Fibroblast of mammary gland (primary cell): ENCODE results near the gene MAP7.
A peak's percentile ranks its signal among the peaks of the same experiment; 100 is the strongest.

Source experiments
- DNase-seq: peaks from one replicate; pipeline ENCODE4 v3.0.0-alpha.2; 2010; ENCODE audit warnings: low read depth
- H3K4me3 ChIP-seq: 2 replicates; pipeline ENCODE4 v1.5.1; 2011; ENCODE audit warnings: low read depth, mild to moderate bottlenecking, low read length, moderate library complexity; ENCODE audit not compliant: control insufficient read depth
- CTCF ChIP-seq: conservative IDR thresholded peaks from 2 replicates; pipeline ENCODE4 v1.5.1; 2011; ENCODE audit warnings: low read depth, low read length, inconsistent platforms; ENCODE audit not compliant: control insufficient read depth, insufficient read depth

MAP7 gene

GRCh38 chr6:136331461-136331860, 218.8 kb downstream of the MAP7 start:
- TF ChIP-seq CTCF, result no peak

DNA sequence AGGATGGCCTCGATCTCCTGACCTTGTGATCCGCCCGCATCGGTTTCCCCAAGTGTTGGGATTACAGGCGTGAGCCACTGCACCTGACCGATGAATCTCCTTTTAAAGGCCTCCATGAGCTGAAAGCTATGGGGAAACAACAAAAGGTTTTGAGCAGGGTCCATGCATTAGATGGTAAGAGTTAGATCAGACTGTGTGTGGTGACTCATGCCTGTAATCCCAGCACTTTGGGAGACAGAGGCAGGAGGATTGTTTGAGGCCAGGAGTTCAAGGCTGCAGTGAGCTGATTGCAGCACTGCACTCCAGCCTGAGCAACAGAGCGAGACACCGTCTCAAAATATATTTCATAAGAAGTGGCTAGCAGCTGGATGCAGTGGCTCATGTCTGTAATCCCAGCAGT, 219.6 kb downstream of the MAP7 start:
- DNase-seq, result no peak
- H3K4me3 ChIP-seq, result no peak overlapping the region
- TF ChIP-seq CTCF, result no peak

More at GRCh38 chr6:136331461-136331860, 218.8 kb downstream of the MAP7 start:
- no peak overlapping the region for H3K4me3 ChIP-seq
- no peak for DNase-seq

DNA sequence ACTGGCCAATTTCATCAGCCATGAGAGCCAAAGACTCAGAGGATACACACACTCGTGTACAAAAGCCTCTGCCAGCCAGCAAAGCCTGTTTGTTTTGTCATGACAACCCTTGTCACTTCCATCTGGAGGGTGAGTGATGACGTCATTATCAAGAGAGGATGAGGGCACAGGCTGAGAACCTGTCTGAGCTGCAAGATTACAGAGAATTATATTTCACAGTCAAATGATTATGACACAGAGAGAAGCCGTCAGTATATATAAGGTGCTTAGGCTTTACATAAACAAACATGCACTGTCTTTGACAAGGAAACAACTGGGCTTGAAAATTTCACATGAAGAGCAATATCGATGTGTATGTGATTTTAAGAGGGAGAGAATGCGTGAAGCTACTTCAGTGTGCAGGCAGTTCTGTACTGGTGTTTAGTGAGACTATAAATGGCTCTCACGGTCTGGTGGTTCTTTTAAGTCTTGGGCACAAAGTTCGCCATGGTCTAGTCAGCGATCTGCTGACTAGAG, 224.1 kb downstream of the MAP7 start:
- no peak for TF ChIP-seq CTCF
- peak; percentile 40 for DNase-seq
- H3K4me3 ChIP-seq, result no peak overlapping the region

DNA sequence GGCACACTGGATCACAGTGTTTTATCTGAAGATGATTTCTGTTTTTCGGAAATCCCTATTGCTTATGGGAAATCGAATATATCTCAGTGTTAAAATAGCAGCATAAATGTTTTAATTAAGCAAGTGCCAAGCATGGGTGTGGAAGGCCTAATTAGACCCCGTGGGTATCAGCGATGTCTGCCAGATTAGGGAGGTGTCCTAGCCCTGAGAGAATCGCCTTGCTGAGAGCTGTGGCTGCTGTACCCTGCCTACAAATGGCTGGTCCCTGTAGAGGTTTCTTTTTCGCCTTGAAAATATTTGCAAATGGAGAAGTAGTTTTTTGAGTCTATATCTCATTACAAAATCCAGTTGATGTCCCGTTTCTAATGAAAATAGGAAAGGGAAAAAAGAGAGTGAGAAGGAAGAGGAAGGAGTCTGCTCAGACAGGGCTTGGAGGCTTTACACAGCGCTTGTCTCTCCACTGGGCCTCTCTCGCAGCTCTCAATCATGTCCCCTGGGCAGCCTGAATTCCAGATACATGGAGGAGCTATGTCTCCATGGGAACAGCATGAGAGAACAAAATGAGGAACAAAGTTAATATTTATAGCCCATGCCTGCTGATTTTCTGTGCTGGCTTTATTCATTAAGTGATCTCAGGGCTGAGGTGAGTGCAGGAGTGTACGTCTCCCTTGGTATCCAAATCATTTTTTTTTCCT, 225.4 kb downstream of the MAP7 start:
- no peak overlapping the region for H3K4me3 ChIP-seq
- DNase-seq, result no peak
- TF ChIP-seq CTCF, result no peak

DNA sequence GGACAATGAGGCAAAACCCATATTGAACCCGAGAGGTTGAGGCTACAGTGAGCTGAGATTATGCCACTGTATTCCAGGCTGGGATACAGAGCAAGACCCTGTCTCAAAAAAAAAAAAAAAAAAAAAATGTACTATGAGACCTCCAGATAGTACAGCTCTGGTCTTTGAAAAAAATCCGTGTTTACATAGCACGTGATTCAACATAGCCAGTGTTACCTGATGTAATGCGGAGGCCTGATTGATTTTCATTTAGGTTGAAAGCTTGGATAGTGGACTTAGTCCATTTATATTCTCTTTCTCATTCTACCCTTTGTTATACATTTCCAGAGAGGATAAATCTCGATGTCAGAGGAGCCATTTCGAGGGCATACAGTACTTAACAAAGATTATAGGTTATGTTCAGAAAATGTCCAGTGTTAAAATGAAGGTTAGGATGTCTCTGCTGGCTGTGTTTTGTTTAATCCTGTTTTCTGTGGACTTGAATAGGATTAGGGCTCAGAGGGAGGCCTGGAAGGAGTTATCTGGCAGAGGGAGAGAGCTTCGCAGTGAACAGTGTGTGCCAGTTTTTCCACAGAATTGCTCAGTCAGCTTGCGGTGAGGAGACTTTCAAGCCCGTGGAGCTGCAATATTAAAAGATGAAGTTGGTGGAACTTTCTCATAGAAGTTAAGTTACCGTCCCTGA, 226.7 kb downstream of the MAP7 start:
- peak; percentile 32 for DNase-seq
- H3K4me3 ChIP-seq, result no peak overlapping the region
- TF ChIP-seq CTCF, result no peak

DNA sequence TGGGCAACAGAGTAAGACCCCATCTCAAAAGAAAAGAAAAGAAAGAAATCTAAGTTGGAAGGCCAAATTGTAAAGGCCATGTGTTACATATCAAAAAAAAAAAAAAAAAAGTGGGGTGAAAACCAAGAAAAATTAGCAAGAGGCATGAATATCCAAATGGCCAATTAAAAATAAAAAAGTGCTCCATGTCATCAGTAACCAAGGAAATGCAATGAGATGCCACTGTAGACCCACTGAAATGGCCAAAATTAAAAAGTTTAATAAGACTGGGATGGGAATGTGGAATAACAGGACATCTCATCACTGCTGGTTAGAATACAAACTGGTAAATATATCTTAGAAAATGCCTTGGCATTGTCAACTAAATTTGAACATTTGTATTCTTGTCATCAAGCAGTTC, 230.5 kb downstream of the MAP7 start:
- no peak for DNase-seq
- TF ChIP-seq CTCF, result no peak
- no peak overlapping the region for H3K4me3 ChIP-seq
